Mesothelial cell of epicardium (in vitro differentiated cells): ENCODE data around the gene LRRC3. TPM values are rescaled to one million over a fixed set of nuclear protein-coding genes. Genes with fewer than 3 reads are reported as not detected.

ENCODE experiments used
- DNase-seq, 2 experiments: peaks; one replicate each; pipeline ENCODE4 v3.0.0; 2021; ENCODE audit warnings: low spot score in 2 of 2; ENCODE audit not compliant: unreplicated experiment in 2 of 2
- H3K27ac Mint-ChIP-seq: 2 replicates; pipeline ENCODE4 v1.8.0; 2021; ENCODE audit warnings: mixed read lengths
- H3K27me3 Mint-ChIP-seq: 2 replicates; pipeline ENCODE4 v1.8.0; 2021; ENCODE audit warnings: low read depth, mixed read lengths
- H3K36me3 Mint-ChIP-seq: 2 replicates; pipeline ENCODE4 v1.8.0; 2021; ENCODE audit warnings: mixed read lengths
- H3K4me1 Mint-ChIP-seq: 2 replicates; pipeline ENCODE4 v1.8.0; 2021; ENCODE audit warnings: mixed read lengths
- H3K4me3 Mint-ChIP-seq: 2 replicates; pipeline ENCODE4 v1.8.0; 2021; ENCODE audit warnings: mild to moderate bottlenecking, moderate library complexity, mixed read lengths
- H3K9me3 Mint-ChIP-seq: 2 replicates; pipeline ENCODE4 v1.8.0; 2021; ENCODE audit warnings: mixed read lengths
- total RNA-seq: library from RNA; stranded (reverse); gene quantifications from 3 replicates; pipeline ENCODE4 v1.2.1, GENCODE V29; 2021
- TF ChIP-seq, protein P1 (sequence below): fragments of 200-600 bp; sonication (generic); IDR thresholded peaks from one replicate; pipeline ENCODE4 v1.5.0; 2021; ENCODE audit warnings: antibody characterized with exemption; ENCODE audit not compliant: unreplicated experiment

Gene LRRC3
- total RNA-seq, 1 donor from 2014 or later, result 11.8 TPM

GRCh38 chr21:44432841-44433790 lies 22.2 kb upstream of the LRRC3 start:
- no peaks in the 10 kb centered on the region for H3K4me1 Mint-ChIP-seq
- H3K9me3 Mint-ChIP-seq, result peaks cover 16% of the 10 kb centered on the region
- H3K4me3 Mint-ChIP-seq, result no peak overlapping the region

DNA sequence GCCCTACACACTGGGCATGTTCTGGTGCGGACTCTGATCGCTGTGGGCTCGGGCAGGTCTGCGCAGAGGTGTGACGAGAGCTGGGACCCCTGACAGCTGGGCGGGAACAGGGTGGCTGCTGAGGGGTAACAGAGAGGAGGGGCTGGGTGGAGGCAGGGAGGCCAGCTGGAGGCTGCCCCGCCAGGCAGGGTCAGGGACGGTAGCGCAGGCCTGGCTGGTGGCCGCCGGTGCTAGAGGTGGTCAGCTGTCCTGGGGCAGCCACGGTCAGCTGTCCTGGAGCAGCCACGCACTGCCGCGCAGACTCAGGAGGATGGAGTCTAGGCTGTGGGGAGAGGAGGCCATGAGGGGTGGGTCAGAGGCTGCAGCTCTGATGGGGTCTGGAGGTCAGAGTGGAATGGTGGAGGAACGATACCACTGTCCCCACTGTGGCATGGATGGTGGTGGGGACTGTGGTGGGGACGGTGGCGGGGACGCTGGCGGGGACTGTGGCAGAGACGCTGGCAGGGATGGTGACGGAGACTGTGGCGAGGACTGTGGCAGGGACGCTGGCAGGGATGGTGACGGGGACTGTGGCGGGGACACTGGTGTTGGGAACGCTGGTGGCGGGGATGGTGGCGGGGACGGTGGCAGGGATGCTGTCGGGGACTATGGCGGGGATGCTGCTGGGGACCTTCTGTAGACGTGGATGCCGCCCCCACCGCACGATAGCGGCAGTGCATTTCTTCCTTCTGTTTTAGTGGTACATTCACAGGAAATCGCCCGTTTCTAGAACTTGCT lies 21.3 kb upstream of the LRRC3 start:
- peak in 1 of 2 experiments; percentile 33 for DNase-seq
- TF ChIP-seq, protein P1, sequence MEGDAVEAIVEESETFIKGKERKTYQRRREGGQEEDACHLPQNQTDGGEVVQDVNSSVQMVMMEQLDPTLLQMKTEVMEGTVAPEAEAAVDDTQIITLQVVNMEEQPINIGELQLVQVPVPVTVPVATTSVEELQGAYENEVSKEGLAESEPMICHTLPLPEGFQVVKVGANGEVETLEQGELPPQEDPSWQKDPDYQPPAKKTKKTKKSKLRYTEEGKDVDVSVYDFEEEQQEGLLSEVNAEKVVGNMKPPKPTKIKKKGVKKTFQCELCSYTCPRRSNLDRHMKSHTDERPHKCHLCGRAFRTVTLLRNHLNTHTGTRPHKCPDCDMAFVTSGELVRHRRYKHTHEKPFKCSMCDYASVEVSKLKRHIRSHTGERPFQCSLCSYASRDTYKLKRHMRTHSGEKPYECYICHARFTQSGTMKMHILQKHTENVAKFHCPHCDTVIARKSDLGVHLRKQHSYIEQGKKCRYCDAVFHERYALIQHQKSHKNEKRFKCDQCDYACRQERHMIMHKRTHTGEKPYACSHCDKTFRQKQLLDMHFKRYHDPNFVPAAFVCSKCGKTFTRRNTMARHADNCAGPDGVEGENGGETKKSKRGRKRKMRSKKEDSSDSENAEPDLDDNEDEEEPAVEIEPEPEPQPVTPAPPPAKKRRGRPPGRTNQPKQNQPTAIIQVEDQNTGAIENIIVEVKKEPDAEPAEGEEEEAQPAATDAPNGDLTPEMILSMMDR, result no peak
- H3K9me3 Mint-ChIP-seq, result peaks cover 16% of the 10 kb centered on the region
- no peaks in the 10 kb centered on the region for H3K36me3 Mint-ChIP-seq
- no peaks in the 10 kb centered on the region for H3K4me1 Mint-ChIP-seq
- H3K4me3 Mint-ChIP-seq, result no peak overlapping the region
- no peak overlapping the region for H3K27ac Mint-ChIP-seq
- no peaks in the 10 kb centered on the region for H3K27me3 Mint-ChIP-seq

More at GRCh38 chr21:44432841-44433790, 22.2 kb upstream of the LRRC3 start:
- DNase-seq, result peak in 1 of 2 experiments; percentile 30
- no peaks in the 10 kb centered on the region for H3K36me3 Mint-ChIP-seq
- no peaks in the 10 kb centered on the region for H3K27me3 Mint-ChIP-seq
- TF ChIP-seq, protein P1, result no peak
- no peak overlapping the region for H3K27ac Mint-ChIP-seq

DNA sequence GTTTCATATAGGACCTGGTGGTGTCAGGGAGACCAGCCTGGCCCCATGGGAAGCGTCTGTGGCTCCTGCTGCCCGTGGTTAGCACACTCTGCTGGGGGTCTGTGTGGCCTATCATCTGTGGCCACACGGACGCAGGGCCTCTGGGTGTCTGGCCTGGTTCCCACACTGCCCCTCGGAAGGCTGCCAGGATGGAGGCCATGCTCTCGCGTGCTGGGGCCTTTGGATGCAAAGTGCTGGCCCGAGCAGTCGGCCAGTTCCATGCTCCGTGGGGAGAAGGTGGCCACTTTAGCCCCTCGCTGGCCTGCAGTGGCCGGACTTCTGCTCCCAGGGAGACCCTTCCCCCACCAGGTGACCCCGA lies 20.8 kb upstream of the LRRC3 start:
- no peaks in the 10 kb centered on the region for H3K36me3 Mint-ChIP-seq
- no peak overlapping the region for H3K27ac Mint-ChIP-seq
- no peak overlapping the region for H3K4me3 Mint-ChIP-seq
- DNase-seq, result peak in 1 of 2 experiments; percentile 27
- no peaks in the 10 kb centered on the region for H3K4me1 Mint-ChIP-seq
- TF ChIP-seq, protein P1, result no peak
- peaks cover 16% of the 10 kb centered on the region for H3K9me3 Mint-ChIP-seq
- H3K27me3 Mint-ChIP-seq, result no peaks in the 10 kb centered on the region

GRCh38 chr21:44434936-44435635 lies 20.2 kb upstream of the LRRC3 start:
- H3K27ac Mint-ChIP-seq, result no peak overlapping the region
- no peak for DNase-seq

More at GRCh38 chr21:44434936-44435635, 20.2 kb upstream of the LRRC3 start:
- H3K27me3 Mint-ChIP-seq, result no peaks in the 10 kb centered on the region
- H3K4me3 Mint-ChIP-seq, result no peak overlapping the region
- no peaks in the 10 kb centered on the region for H3K36me3 Mint-ChIP-seq
- peaks cover 11% of the 10 kb centered on the region for H3K9me3 Mint-ChIP-seq
- no peaks in the 10 kb centered on the region for H3K4me1 Mint-ChIP-seq
- TF ChIP-seq, protein P1, result no peak
